NCI-H1092 (cell line): ENCODE results near the gene LASP1NB.
"Not testable (repeated sequence)": the region's sequence is repeated elsewhere in the genome, so short reads cannot be mapped to it uniquely, and the experiment has no call there.

Experiments
- DNase-seq: peaks from one replicate; lab custom pipeline; 2025; lab: John Stamatoyannopoulos, UW

Gene LASP1NB

DNA sequence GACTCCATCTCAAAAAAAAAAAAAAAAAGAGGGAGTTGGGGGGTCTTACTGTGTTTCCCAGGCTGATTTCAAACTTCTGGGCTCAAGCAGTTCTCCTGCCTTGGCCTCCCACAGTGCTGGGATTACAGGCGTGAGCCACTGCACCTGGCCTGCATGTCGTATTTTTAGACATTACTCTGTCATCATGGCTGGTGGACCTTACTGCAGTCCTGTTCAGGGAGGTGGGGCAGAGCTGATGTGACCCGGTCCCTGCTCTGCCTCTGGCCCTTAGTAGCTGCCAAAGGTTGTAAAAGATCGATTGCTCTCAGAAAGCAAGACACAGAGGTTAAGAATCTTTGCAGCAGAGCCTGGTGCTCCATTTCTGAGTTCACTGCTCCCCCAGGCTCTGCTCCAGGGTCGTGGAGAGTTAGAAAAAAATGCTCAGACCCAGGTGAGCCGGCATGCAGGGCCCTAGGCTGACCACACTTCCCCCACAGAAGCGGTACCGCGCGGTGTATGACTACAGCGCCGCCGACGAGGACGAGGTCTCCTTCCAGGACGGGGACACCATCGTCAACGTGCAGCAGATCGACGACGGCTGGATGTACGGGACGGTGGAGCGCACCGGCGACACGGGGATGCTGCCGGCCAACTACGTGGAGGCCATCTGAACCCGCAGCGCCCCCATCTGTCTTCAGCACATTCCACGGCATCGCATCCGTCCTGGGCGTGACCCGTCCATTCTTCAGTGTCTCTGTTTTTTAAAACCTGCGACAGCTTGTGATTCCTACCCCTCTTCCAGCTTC is 7.1 kb upstream of the LASP1NB start:
- no peak for DNase-seq

DNA sequence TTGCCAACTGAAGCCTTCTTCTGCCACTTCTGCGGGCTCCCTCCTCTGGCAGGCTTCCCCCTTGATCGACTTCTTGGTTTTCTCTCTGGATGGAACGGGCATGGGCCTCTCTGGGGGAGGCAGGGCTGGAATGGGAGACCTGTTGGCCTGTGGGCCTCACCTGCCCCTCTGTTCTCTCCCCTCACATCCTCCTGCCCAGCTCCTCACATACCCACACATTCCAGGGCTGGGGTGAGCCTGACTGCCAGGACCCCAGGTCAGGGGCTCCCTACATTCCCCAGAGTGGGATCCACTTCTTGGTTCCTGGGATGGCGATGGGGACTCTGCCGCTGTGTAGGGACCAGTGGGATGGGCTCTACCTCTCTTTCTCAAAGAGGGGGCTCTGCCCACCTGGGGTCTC is 6.5 kb upstream of the LASP1NB start:
- no peak for DNase-seq

DNA sequence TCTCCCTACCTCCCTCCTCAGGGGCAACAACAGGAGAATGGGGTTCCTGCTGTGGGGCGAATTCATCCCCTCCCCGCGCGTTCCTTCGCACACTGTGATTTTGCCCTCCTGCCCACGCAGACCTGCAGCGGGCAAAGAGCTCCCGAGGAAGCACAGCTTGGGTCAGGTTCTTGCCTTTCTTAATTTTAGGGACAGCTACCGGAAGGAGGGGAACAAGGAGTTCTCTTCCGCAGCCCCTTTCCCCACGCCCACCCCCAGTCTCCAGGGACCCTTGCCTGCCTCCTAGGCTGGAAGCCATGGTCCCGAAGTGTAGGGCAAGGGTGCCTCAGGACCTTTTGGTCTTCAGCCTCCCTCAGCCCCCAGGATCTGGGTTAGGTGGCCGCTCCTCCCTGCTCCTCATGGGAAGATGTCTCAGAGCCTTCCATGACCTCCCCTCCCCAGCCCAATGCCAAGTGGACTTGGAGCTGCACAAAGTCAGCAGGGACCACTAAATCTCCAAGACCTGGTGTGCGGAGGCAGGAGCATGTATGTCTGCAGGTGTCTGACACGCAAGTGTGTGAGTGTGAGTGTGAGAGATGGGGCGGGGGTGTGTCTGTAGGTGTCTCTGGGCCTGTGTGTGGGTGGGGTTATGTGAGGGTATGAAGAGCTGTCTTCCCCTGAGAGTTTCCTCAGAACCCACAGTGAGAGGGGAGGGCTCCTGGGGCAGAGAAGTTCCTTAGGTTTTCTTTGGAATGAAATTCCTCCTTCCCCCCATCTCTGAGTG is 5.9 kb upstream of the LASP1NB start:
- no peak for DNase-seq

DNA sequence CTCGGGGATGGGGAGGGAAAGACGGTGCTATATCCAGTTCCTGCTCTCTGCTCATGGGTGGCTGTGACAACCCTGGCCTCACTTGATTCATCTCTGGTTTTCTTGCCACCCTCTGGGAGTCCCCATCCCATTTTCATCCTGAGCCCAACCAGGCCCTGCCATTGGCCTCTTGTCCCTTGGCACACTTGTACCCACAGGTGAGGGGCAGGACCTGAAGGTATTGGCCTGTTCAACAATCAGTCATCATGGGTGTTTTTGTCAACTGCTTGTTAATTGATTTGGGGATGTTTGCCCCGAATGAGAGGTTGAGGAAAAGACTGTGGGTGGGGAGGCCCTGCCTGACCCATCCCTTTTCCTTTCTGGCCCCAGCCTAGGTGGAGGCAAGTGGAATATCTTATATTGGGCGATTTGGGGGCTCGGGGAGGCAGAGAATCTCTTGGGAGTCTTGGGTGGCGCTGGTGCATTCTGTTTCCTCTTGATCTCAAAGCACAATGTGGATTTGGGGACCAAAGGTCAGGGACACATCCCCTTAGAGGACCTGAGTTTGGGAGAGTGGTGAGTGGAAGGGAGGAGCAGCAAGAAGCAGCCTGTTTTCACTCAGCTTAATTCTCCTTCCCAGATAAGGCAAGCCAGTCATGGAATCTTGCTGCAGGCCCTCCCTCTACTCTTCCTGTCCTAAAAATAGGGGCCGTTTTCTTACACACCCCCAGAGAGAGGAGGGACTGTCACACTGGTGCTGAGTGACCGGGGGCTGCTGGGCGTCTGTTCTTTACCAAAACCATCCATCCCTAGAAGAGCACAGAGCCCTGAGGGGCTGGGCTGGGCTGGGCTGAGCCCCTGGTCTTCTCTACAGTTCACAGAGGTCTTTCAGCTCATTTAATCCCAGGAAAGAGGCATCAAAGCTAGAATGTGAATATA is 4.8 kb upstream of the LASP1NB start:
- DNase-seq = no peak

GRCh38 chr17:38921756-38922411 is 3.5 kb upstream of the LASP1NB start:
- DNase-seq = no peak

GRCh38 chr17:38922538-38923297 is 2.7 kb upstream of the LASP1NB start:
- DNase-seq = peak; percentile 41

DNA sequence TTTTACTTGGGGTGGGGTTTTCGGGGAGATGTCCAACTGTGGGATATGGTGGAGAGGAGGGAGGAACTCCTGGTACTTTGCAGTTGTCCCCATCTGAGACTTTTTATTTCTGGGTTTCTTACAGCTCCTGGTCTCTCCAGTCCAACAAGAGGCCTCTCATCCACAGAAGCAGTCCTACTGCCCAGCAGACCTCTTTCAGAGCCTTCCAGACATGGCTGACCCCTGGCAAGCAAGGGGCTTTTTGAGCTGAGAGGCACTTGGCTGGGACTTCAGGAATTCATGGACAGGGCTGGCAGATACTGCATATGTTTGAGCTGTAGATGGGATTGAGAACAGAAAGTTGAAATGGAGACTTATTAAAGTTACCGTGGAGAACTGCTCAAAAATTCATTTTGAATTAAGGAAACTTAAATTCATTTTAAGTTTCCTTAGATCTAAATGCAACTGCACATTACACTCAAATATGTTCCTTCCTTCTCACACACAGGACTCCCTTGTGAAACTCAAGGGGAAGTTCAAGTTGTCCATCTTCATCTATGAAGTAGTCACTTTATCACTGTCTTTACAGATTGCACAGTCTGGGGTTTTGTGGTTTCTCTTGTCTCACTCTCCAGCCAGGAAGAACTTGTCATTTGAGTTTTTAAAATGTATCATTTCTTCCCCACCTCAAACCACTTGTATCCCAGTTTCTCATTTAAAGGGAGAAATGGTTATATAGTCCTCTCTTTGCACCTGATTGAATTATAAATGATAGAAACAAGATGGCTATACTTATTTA is 1.1 kb downstream of the LASP1NB start:
- DNase-seq = no peak

GRCh38 chr17:38930782-38931181 is 5.4 kb downstream of the LASP1NB start:
- DNase-seq = not testable (repeated sequence)

DNA sequence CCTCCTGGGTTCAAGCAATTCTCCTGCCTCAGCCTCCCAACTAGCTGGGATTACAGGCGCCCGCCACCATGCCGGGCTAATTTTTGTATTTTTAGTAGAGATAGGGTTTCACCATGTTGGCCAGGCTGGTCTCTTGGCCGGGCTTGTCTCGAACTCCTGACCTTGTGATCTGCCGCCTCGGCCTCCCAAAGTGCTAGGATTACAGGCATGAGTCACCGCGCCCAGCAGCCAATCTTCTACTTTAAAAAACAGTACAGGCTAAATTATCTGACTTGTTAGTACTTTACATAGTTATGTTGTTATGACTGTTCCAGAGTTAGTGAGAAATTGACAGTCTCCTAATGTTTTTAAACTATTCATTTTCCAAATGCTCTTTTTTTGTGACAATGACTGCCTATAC is 8.5 kb downstream of the LASP1NB start:
- not testable (repeated sequence) for DNase-seq

DNA sequence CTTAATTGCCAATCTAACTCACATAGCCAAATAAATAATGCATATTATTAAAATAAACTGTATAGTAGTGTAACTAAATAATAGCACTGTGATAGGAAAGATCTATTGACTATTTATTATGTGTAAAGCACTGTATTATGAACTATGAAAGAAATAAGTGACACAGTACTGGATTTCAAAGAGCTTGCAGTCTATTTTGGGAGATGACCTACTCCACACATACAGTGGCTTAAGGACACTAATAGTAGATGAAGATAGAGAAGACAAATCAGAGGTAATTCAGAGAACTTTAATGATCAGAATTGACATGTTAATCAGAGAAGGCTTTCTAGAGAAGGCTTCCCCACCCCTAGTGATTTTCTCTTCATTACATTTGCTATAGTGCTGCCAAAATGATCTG is 14.6 kb downstream of the LASP1NB start:
- no peak for DNase-seq

GRCh38 chr17:38940404-38940803 is 15.0 kb downstream of the LASP1NB start:
- DNase-seq = no peak

- no peak for DNase-seq
Measured at GRCh38 chr17:38942696-38943334, 17.4 kb downstream of the LASP1NB start.

DNA sequence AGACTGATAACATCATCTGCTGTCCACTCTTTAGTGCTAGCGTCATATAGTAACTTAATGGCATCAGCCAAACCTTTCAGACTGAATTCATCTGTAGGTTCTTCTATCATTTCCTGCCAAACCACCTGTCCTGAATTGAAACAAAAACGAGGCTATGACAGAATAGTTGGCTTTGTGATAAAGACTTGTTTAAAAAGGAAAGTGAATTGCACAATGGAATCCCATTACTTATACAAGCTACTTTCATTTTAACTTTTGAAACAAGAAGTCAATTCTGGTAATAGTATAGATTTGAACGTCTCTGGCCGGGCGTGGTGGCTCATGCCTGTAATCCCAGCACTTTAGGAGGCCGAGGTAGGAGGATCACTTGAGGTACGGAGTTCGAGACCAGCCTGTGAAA is 18.2 kb downstream of the LASP1NB start:
- DNase-seq = no peak

- DNase-seq = no peak
Measured at GRCh38 chr17:38947189-38947588, 21.8 kb downstream of the LASP1NB start.

DNA sequence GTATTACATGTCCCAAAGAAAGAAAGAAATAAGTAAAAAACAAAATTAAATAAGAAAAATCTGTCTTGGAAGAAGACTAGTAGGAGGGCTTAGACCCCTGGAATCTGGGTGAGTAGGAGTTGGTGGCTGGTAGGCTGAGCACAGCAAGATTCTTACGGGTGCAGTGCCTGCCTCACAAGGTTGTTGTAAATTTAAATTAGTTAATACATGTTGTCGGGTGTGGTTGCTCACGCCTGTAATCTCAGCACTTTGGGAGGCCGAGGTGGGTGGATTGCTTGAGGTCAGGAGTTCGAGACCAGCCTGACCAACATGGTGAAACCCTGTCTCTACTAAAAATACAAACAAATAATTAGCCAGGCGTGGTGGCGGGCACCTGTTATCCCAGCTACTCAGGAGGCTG is 28.4 kb downstream of the LASP1NB start:
- not testable (repeated sequence) for DNase-seq

GRCh38 chr17:38958326-38958725 is 32.9 kb downstream of the LASP1NB start:
- no peak for DNase-seq

DNA sequence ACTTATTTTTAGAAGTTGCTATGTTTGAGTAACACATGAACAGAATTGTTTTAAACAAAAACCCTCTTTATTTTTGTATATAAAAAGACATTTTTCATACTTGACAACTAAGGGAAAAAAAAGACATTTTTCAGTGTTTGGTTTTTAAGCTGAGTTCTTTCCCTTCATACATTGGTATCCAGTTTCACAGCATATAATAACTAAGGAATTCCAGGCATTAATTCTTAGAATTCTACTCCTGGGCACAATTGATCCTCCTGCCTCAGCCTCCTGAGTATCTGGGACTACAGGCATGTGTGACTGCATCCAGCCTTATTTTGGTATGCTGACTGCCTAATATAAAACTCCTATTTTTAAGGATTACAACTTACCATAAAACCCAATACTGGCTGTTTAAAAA is 33.3 kb downstream of the LASP1NB start:
- no peak for DNase-seq

GRCh38 chr17:38959508-38959907 is 34.1 kb downstream of the LASP1NB start:
- no peak for DNase-seq

GRCh38 chr17:38960402-38960801 is 35.0 kb downstream of the LASP1NB start:
- DNase-seq = no peak

GRCh38 chr17:38961413-38961812 is 36.0 kb downstream of the LASP1NB start:
- no peak for DNase-seq
